HG03139 (cell line): ENCODE results near the gene GHDC.

Source experiments
- ATAC-seq: cut with Tn5 transposase; IDR thresholded peaks from one replicate; pipeline ENCODE4 v1.9.1; 2021; ENCODE audit not compliant: unreplicated experiment

The GHDC gene

DNA sequence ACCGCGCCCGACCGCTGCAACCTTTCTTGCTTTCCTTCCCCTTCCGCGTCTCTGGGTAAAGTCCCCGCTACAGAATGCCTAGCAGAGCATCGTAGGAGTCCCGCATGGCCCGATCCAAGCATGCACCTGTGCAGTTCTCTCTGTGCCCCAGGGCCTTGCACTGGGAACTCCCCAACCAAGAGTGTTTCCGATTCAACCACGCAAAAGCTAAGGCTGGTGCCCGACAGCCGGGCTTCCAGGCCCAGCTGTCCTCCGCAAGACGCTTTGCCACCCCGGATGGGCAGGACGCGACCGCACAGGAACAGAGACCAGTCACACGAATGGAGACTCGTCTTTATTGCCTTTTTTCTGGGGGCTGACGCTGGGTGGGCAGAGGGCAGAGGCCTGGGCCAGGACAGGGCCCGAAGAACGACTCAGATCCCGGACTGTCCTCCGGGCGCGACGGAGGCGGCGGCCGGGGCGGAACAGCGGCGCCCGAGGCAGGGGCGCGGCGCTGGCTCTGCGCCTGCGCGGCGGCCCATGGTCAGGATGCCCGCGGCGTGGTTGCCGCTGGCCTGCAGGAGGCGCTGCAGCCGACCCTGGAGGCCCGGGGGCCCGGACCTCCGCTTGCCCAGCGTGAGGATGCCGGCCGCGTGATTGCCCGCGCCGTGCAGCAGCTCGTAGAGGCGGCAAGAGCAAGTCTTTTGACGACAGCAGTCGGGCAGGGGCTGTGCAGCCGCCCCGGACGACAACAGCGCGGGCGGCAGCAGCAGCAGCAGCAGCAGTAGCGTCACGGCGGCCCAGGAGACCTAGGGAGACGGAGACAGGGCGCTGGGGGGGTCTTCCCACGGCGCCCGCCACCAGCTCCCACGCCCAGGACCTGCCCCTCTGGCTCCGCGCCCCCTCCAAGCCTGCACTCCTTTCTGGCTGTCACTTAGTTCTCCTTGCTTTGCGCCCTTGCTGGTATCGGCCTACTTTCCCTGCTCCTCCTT lies 10.3 kb downstream of the GHDC start:
- ATAC-seq, result peak; percentile 67

DNA sequence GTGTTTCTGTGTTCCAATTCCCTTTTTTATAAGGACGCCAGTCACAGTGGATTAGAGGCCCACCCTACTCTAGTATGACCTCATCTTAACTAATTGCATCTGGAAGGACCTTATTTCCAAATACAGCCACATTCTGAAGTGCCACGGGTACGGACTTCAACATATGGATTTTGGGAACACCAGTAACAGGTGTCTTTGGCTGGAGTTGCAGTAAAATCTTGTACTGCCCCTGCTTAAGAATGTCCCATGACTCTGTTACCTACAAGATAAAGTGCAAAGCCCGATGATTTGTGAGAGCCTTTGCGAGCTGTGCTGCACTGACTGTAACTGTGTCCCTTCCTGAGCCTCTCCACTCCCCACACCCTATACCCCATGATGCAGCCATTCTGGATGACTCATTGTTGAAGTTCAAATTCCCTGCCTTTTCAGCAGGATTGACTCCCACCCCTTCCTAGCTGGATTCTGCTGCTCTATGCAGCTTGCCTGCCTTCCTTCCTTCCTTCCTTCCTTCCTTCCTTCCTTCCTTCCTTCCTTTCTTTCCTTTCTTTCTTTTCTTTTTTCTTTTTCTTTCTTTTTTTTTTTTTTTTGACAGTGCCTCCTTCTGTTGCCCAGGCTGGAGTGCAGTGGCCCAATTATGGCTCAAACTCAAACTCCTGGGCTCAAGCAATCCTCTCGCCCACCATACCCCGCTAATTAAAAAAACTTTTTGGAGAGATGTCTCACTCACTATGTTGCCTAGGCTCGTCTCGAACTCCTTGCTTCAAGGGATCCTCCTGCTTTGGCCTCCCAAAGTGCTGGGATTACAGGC lies 11.2 kb downstream of the GHDC start:
- ATAC-seq, result no peak

DNA sequence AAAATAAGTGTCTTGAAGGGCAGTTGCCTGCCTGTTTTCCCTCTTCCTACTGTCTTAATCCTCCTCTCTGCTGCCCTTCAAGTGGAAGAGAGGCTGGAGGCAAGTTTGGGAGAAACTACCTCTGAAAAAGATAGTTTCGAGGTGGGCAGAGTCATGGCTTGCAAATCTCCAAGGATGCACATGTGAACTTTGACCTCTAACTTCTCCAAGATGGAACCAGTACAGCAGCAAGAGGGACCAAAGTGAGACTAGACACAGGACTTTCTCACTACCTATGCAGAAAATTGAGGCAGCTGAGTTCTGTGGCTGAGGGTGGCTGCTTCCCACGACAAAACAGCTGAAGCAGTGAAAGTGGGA lies 12.5 kb downstream of the GHDC start:
- ATAC-seq, result no peak

DNA sequence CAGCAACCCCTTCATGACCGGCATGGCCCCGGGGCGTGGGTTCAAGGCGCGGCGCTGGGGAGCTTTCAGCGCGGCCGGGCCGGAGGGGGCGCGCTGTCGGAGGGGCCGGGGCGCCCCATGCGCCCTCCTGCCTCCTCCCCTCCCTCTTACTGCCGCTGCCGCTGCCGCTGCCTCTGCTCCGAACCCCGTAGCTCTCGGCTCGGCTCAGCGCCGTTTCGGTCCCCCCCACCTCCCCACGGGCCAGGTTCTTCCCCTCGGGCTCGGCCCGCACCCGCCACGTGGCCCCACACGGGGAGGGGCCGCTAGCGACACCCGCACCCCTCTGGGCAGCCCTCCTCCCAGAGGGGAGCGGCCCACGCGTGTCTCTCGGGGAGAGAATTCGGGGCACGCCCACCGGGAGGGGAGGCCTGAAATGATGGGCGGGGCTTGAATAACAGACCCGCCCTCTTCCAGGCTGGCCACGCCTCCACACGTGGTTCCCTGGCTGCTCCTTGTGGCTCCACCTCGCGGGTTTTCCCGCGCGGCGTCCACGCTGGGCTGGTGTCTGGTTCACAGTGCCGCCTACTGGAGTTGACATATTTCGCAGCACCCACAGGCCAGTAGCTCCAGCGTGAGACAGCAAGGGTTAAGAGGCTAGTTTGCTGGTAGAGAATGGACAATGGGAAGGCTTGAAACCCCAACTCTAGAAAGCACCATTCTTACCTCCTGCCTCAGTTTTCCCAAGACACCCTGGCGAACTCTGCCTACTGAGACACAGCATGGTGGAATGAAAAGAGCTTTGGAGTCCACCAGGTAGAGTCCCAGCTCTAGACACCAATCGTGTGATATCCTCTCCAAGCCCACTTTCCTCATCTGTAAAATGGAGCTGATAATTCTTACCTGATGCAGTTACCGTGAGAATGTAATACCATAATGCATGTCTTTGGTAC lies 13.1 kb downstream of the GHDC start, which contains the start of gene KCNH4:
KCNH4 (minus strand) TSS at position 221 of the 929 bp plus-strand sequence; CDS start at position 24, 197 bp downstream.
- ATAC-seq, result no peak

DNA sequence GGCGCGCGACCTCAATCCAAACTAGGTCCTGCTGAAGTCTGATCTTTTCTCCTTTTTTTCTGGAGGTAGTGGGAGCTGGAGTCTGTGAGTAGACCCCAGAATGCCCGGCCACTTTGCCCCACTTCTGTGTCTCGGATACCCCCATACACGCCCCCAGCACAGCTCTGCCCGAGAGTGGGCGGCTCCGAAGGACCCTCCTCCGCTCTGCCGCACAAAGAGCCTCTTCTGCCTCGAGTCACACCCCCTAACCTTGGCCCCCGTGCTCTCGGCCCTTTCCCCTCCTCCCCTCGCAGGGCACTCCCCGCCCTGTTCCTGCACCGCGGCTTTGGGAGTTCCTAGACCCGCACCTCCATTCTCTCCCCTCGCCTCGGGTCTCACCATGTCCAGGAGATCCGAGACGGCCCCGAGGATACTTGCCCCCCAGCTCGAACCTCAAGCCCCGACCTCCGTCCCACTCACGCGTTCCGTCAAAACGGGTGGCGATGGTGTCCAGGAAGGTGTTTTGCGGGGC lies 13.8 kb downstream of the GHDC start:
- no peak for ATAC-seq

DNA sequence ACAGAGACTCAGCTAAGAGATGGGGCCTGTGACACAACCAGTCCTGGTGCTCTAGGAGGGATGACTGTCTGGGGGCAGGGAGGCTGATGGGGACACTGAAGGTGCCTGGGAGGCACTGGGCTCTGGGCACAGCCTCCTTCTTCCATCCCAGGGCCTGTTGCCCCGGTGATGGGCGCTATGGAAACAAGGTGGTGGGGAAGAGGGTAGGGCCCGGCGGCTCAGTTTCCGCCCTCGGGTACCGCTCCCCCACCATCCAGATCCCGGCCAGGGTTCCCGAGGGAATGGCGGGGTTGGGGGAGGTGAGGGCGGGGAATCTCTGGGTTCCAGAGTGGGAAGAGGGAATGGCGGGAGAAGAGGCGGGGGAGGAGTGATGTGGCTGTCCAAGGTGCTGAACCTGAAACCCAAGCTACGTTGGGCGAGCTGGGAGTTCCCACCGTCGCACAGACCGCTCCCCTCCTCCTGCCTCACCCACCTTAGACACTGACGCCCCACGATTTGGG lies 14.3 kb downstream of the GHDC start:
- ATAC-seq, result no peak

DNA sequence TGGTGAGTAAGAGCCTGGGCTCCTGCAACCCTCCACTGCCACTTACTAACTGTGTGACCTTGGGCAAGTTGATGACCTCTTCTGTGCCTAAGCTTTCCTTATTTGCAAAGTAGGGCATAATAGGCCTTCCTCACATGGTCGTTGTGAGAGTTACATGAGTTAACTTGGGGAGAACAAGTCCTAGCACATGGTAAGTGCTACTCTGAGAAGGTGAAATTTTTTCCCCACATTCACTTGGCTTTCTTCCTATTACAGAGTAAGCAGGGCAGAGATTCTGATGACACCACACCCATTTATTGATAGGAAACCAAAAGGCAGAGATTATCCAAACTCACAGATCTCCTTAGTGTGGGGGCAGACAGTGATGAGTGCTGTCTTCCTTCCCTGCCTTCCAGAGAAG lies 15.0 kb downstream of the GHDC start:
- no peak for ATAC-seq

DNA sequence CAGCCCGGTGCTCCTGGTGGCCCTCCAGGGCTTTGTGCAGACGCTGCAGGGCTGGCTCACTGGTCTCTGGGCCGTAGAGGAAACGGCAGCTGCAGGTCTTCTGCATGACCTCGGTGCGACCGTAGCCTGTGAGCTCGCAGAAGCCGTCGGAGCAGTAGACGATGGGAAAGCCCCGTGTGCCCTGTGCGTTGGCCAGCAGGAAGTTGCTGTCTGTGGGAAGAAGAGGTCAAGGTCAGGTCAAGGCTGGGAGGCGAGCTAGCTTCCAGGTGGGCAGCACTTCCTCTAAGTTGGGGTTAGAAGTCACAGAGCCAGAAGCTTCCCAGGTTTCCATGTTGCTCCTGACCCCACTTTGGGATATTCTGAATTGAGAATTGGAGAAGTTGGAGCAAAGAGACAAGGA lies 15.5 kb downstream of the GHDC start:
- no peak for ATAC-seq

DNA sequence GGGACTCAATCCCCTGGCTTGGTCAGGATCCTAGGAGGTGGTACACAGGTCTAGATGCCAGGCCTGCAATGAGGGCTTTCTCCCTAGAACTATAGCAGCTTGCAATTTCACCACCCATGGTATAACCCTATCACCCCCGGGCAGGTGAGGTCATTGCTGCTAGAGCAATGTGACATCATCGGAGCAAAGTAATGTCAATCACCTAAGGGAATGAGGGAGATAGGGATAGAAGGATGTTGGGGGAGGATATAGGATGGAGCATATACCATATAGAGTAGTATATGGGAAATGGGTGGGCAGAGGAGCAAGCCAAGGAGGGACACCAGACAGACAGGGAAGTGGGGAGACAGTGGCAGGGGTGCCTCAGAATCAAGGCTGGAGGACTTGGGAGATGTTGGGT lies 16.6 kb downstream of the GHDC start:
- no peak for ATAC-seq

DNA sequence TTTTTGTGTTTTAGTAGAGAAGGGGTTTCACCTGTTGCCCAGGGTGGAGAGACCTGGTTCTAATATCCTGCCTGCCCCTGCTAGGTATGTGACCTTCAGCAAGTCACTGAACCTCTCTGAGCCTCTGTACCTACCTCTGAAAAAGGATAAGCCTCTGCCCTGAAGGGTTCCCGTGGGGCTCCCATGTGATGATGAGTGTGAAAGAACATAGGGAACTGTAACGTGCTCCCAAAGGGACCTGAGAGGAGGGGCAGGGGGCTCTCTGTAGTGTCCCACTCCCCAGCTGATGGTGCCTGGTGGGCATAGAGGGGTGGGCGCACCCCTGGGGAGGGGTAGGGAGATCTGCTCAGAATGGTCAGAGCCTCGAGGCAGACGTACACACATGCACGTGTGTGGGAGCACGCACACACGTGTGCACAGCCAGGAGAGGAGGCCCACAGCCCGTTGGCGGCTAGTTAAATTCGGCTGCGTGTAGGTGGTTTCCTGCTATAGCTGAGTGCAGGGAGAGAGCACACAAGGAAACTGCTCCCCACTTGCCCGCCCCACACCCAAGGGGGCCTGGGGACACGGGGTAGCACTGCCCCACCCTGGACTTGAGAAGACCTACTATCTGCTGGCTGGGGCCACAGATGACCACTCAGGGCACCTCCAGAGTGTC lies 20.0 kb downstream of the GHDC start:
- no peak for ATAC-seq

DNA sequence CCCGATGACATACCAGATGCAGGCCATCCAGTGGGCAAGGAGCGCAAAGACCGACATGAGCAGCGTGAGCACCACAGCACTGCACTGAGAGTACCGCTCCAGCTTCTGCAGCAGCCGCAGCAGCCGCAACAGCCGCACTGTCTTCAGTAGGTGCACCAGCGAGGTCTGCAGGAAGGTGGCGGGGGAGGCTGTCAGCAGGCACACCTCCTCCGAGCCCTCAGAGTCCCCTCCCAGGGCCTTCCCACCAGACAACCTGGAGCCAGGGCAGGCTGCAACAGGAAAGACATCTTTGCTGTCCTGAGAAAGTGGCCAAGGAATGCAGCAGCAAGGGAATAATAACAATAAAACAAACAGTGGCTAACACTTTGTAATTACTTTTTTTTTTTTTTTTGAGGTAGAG lies 22.5 kb downstream of the GHDC start:
- no peak for ATAC-seq

DNA sequence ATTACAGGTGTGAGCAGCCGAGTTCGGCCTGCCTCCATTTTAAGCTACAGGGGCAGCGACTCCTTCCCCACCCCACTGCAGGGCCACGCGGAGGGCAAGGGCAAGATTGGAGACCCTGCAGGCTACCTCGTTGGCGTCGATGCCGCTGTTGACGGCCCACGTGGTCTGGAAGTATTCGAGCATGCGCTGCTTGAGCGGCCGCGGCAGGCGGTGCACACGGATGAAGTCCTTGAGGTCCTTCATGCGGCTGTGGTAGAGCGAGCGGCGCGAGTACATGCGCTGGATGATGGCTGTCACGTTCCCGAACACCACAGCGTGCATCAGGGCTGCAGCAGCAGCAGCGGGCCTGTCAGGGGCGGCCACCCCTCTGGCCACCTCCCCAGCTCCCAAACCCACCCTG lies 24.9 kb downstream of the GHDC start:
- ATAC-seq, result no peak

DNA sequence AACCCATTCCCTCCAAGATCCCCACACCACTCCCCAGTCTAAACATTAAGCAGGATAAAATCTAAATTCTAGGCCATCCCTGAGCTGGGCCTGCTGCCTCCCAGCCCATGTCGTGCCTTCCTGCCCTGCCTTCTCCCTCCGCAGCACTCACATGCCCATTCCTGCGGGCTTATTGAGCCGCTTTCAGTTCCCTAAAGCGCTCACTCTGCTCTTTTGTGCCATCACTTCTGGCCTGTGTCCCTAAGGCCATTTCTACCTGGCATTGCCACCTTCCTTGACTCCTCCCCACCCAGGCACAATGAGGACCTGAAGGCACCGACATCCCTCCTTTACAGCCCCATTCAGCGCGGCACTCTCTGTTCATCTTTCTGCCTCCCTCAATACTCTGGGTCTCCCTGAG lies 26.5 kb downstream of the GHDC start:
- ATAC-seq, result no peak

DNA sequence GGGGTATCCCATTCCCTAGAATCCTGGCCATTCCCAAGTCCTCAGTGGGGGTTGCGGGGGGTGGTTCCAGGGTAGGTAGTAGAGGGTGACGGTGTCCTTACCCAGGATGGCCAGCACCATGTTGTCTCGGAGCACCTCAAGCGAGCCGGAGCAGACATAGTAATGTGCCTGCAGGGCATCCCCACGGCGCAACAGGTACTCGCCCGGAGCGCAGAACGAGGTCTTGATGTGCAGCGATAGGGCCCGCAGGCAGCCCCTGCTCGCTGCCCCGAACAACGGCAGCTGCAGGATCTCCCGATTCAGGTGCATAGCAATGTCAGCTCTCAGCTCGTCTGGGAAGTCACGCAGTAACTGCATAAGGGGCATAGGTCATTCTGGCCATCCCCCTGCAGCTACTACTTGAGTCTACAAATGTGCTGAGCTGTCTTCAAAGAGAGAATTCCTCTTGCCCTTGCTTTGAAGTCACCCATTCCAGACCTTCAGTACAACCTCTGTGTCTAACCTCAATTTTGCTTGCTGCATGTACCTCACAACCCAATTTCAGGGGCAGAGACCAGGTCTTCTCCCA lies 28.0 kb downstream of the GHDC start:
- no peak for ATAC-seq

DNA sequence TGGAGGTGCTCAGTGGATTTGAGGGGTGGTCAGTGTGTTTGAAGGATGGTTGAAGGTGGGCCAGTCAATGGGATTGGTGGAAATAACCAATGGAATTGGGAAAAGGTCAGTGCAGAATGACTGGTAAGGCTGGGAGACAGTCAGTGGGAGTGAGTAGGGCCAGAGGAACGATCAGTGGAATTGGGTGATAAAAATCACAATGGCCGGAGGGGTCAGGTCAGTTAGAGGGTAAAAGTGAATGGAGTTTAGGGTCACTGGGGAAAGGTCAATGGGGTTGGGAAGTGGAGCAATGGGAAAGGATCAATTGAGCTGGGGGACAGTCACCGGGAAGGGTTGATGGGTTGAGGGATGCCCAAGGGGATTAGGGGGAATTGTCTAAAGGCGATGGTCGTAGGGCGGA lies 28.5 kb downstream of the GHDC start:
- ATAC-seq, result no peak

DNA sequence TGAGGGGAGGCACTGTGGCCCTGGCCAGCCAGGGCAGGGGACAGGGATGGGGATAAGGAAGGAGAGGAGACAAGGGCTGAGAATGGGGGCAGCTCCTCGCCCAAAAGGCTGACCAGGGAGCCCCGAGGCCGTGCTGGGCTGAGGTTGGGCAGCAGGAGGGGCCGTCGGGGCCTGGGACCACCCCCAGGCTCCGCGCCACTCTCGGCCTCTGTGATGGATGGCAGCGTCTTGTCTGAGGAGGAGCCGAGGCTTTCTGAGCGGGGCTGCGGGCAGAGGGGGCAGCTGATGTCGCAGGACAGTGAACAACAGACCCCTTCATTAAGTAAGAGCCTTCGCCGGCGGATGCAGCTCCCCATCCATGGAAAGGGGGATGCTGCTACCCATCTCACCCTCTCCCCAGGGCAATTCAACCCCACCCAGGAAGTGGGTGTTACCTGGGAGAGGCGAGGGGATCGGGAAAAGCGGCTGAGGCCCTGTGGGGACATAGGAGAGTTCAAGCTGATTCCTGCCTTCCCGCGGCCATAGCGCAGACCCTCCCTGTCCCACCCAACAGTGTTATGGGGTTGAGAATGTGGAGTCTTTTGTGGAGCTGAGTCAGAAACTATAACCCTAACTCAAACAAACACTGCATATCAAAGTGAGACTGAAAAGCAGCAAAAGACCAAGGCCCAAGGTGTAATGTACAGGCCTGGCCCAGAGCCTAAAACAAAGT lies 30.4 kb downstream of the GHDC start:
- ATAC-seq, result no peak

DNA sequence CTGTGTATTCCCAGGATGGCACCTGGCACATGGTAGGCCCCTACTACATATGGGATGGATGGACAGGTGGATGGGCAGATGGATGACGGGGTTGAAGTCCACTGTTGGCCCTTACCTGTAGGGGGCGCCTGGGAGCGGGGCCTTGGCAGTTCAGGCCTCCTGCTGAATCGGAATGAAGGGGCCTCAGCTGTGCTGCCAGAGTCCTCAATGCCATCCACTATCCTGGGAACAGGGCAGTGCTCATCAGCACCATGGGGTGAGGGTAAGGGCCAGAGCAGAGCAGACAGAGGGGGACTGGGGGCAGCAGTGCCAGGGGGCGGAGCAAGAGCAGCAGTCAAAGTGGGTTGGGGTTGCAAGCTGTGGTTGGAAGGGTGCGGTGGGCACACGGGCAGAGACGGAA lies 31.2 kb downstream of the GHDC start:
- ATAC-seq, result no peak

DNA sequence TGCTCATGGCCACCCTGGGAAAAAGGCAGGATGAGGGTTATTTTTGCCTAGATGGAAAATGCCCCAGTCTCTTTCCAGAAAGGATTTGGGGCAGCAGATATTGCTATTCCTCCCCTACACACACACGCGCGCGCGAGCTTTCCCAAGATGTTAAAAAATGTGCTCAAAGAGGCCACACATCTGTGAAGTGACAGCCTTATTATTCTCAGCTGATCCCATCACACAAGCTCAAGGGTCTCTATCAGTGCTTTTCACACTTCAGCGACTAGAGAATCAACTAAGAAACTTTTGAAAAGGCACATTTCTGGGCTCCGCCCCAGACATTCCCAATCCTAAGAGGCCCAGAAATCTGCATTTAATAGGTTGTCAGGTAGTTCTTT lies 33.8 kb downstream of the GHDC start:
- no peak for ATAC-seq
